Glomerular endothelial cell (primary cell): ENCODE measurements around the gene DAW1. TPM values are rescaled to one million over a fixed set of nuclear protein-coding genes. Genes with fewer than 3 reads are reported as not detected.
"Not testable (repeated sequence)": the region's sequence is repeated elsewhere in the genome, so short reads cannot be mapped to it uniquely, and the experiment has no call there.

Source experiments
- DNase-seq: peaks from one replicate; pipeline ENCODE4 v3.0.0-alpha.2; 2011; ENCODE audit warnings: low read depth, low spot score; ENCODE audit errors: extremely low read depth
- total RNA-seq: library from RNA; depleted of rRNA; stranded (reverse); fragments of >200 nt; gene quantifications from 2 replicates; pipeline ENCODE4 v1.2.3, GENCODE V29; 2015

The DAW1 gene
- total RNA-seq, 1 donor from 2014 or later, result 0.58 TPM

DNA sequence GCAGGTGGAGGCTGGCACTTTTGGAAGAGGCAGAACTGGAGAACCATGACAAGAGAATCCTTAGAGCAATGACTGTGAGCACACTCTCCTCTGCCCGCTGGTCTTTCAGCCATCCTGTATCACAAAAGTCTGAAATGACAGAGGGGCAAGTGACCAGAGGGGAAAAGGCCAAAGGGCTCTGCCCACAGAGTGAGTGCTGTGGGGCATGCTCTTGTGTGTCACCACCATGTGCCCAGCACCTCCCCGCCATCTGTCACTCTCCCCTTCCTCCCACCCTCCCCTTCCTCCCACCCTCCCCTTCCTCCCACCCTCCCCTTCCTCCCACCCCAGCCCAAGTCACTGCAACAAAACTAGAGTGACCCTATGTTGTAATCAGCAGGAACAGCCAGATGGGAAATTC, 31.9 kb downstream of the DAW1 start:
- no peak for DNase-seq

DNA sequence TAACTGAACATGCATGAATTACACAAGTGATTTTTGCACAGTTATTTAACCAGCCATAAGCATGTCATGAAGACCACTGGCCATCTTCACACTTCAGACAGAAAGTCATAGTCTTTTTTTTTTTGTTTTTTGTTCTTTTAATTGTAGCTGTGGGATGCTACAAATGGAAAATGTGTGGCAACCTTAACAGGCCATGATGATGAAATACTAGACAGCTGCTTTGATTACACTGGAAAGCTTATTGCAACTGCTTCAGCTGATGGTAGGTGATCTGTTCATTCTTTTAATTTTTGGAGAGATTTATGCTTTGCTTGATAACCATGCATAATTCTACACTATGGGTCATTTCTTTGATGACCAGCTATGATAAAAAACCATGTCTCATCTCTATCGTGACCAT, 35.6 kb downstream of the DAW1 start:
- DNase-seq, result no peak

DNA sequence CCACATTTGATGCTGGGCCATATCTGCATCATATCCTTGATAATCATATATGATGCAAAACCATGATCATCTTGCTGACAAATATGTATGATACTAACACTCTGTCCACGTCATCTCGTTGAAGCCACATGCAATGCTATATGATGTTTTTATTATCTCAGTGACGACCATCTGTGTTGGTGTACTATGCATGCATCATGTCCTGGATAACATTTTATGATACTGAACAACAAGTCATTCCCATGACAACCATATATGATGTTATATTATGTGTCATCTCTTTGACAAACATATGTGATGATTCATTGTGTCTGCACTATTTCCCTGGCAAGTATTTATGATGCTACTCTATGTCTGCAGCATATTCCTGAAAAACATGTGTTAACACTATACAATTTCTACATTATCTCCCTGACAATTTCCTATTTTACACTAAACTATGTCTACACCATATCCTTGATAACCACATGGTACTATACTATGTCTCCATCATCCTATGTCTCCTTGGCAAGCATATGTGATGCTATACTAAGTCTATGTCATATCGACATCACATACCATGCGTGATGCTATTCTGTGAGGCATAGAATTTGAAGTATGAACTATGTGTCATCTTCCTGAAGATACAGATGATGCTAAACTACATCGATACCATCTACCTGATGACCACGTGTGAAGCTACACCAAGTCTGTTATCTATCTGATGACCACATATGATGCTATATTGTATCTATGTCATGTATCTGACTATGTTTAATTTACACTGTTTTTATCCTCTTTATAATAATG, 37.0 kb downstream of the DAW1 start:
- no peak for DNase-seq

DNA sequence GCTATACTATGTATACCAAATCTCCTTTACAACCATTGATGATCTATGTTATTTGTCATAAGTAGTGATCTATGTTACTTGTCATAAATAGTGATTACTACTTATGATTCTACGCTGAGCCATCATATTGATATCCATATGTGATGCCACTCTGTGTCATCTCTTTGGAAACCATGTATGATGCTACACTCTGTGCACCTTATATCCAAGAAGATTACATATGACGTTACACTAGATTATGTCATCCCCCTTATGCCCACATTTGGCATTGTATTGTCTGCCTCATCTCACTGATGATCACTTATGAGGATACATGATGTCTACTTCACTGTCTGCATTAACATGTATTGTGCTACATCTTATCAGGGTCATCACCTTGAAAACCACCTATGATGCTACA, 42.9 kb downstream of the DAW1 start:
- no peak for DNase-seq

DNA sequence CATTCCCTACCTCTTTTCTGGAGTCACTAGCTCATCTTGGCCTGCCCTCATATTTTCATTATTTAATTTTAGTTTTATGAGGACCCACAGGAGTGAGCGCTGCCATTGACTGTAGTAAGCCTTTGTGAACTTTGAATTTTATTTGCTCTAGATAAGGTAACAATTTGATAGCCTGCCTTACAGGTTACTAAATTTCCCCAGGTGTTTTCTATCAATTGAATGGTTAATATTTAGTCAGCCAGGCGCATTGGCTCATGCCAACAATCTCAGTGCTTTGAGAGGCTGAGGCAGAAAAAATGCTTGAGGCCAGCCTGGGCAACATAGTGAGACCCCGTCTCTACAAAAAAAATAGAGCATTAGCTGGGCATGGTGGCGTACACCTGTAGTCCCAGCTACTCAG, 50.2 kb downstream of the DAW1 start:
- no peak for DNase-seq

DNA sequence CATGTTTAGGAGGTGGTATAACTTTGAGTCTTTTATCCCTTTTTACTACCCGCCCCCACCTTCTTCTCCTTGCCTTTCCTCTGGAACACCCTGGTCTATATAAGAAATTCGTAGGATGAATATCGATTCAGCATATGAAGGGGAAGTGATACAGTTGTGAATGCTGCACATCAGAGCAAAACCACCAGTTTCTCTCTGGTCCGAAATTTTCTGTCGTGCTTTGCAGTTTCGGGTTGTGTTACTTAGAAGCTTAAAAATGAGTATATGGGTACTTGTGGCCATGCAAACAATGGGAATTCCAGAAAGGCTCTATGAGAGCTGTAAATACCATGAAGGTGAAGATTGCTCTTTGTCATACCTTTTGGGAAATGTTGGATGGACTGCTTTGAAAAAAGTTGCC, 60.6 kb downstream of the DAW1 start:
- no peak for DNase-seq

DNA sequence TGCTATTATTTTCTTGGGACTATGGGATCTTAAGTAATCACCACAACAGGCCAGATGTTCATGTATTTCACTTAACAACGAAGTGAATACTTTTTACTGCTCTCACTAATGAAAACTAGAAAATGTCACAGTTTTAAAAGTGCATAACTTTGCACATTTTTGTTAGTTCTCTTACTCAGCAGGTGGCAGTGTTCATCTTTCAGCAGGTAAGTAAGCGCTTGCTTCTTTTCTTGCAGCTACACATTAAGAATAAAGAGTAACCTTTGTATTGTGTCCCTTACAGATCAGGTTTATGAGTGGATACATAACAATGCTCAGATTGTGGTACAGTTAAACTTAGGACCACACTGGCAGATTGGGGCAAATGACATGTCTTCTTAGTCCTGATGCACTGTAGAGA, 61.0 kb downstream of the DAW1 start:
- no peak for DNase-seq

DNA sequence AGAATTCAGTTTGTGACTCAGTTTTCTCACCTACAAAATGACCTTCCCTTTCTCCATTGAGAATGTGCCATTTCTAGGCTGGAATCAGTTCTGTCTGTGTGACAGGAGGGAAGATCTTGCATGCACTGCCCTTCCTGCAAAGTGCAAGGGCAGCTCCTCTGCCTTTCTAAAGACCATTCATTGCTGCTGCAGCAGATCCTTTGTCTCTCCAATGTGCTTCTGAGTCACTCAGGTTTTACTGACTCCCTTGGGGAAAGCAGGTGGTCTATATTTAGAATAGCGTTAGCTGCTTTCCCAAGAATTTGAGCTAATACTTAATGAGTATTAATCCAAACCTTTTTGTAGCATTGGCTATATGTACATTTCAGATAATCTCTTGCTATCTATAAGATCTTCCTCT, 62.5 kb downstream of the DAW1 start:
- no peak for DNase-seq

DNA sequence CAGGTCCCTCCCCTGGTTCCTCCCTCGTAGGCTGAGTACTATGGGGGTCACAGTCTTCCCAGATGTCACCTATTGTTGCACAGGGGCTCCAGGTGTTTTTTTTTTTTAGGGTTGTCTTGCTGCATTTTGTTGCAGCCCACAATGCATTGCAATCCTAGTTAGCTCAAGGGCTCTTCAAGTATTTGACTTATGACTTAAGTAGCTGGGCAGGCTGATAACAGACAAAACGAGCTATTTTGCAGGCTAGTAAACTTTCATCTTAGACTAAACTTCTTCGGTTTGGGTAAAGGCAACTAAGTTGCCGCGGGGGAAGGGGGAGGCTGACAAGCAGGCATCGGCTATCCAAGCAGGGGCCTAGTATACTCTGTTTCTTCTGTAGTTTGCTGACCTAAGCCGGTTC, 64.8 kb downstream of the DAW1 start:
- DNase-seq, result not testable (repeated sequence)

DNA sequence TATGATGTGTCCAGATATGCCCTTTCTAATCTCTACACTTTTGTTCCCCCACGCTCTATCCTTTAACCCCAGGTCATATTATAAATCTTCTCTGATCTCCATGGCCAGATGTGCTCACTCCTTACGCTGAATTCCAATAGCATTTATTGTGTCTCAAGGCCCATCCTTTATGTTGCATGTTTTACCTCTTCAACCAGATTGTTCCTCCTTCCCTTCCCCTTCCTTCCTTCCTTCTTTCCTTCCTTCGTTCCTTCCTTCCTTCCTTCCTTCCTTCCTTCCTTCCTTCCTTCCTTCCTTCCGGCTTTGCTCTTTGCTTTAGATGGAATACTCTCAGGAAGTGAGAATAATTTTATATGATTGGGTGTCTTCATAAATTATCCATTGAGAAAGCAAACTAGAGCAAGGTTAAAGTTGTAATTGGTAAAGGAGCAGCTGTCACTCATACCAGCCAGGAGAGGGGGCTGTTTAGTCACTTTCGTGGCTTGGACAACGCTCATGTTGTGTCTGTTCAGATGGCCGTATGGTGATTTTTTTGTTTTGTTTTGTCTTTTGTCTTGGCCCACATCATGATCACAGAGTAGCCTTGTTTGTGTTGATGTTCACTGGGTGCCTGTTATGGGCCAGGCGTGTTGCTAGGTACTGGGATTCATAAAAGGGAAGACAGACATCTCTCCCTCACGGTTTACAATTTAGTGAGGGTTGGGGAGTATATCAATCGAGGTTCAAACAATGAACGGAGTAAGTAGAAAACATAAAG, 68.0 kb downstream of the DAW1 start:
- DNase-seq, result peak; percentile 7

DNA sequence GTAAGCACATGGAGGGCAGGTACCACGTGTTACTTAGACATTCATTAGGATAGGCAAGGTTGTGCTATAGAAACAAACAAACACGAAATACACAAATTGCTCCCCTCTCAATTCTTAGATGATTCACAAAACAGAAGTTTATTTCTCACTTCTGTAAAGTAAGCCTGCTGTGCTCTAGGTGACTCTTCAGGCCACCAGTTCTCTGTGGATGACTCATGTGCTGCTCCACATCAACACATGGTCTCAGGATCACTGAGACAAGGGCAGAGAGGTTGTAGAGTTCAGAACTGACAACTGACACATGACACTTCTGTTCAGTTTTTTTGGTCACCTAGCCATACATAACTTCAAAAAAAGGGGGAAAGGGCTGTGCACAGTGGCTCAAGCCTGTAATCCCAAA, 70.6 kb downstream of the DAW1 start:
- DNase-seq, result no peak

DNA sequence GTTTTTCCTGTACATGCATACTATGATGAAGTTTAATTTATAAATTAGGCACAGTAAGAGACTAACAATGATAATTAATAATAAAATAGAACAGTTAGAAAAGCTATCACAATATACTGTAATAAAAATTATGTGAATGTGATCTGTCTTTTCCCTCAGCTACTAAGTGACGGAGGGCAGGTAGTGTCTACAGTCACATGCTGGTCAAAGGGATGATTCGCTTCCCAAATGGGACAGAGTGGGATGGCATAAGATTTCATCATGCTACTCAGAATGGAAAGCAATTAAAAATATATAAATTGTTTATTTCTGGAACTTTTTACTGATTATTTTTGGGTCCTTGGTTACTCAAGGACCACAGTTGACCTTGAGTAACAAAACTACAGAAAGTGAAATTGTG, 71.5 kb downstream of the DAW1 start:
- no peak for DNase-seq

DNA sequence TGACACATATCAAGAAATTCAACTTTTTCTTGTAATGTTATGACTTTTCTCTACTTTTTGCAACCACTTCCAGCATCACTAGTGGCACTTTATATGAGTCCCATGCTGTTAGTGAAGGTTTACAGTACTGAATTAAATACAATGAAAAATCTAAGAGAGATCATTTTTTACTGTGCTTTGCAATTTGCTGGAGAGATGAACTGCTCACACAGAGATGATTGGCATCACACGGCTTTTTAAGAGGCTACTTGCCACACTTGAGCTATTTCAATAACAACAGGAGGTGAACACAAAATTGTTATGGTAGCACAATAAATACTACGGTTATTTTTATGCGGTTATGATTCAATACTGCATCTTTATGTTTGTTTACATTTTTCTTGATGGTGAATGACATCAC, 88.9 kb downstream of the DAW1 start:
- DNase-seq, result no peak

DNA sequence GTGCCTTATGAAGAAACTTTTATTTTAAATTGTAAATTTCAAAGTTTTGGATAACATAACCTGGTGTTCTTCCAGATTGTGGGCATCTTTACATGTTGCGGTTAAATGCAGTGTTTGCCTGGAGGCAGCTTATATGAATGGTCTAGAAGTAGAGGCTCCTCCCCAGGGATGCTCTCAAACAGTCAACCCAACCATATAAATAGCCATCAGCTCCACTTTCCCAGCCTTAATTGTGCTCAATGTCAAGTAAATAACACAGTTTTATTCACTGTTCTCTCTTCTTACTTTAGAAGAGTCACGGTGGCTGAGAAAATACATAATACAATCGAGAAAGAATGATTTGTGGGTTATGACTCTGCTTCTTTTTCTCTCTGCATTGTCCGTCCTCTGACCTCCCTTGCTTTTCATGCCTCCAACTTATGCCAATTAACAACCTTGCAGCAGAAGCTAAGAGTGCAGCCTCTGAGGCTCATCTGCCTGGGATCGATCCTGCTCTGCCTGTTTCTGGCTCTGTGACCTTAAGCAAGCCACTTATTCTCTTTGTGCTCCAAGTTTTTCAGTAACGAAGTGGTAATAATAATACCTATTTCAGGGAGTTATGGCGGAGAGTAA, 100.3 kb downstream of the DAW1 start:
- no peak for DNase-seq

DNA sequence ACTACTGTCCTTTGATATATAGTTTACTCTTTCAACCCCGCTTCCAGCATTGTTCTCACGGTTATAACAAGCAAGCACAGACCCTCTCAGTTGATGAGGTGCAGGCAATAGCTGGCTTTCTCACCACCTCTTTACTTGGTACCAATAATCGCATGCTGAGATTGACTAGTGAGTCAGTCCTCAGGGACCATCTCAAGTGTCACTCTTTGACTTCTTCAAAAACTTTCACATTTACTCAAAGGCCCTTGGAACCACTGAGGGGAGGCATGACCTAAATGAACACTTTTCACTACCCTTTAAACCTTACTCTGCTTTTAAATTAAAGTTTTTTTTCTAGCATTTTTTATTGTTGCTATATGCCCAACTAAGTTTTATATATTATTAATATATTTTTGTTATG, 101.8 kb downstream of the DAW1 start:
- DNase-seq, result no peak

Other genes starting within 250 kb of the DAW1 start
- not detected in 2 replicates for gene SCYGR5, start 204.8 kb upstream of the DAW1 start, total RNA-seq
- not detected in 2 replicates for gene SLC19A3, start 153.6 kb upstream of the DAW1 start, total RNA-seq
- gene SCYGR6, start 146.9 kb upstream of the DAW1 start, total RNA-seq, result not detected in 2 replicates
- gene SCYGR7, start 143.3 kb upstream of the DAW1 start, total RNA-seq, result not detected in 2 replicates
- gene SCYGR8, start 125.7 kb upstream of the DAW1 start, total RNA-seq, result not detected in 2 replicates
- gene CCL20, start 57.8 kb upstream of the DAW1 start, total RNA-seq, result 2.6 and 6.0 TPM in 2 replicates